Right atrium auricular region (tissue), 2 donors: Measurements from ENCODE around the gene GAK. TPM values are rescaled to one million over a fixed set of nuclear protein-coding genes. Genes with fewer than 3 reads are reported as not detected.

Source experiments
- DNase-seq: peaks from one replicate; pipeline ENCODE4 v3.0.0-alpha.2; 2019; ENCODE audit warnings: low spot score
- H3K27ac ChIP-seq, 2 donors: fragments of 200-600 bp; sonication (generic); 1 replicate in 1 of 2; 2 replicates in 1 of 2; pipeline ENCODE4 v1.5.1; 2016 to 2019
- H3K27me3 ChIP-seq, 2 donors: fragments of 200-600 bp; sonication (generic); one replicate each; pipeline versions ENCODE4 v1.5.1 to v1.6.0; 2017 to 2019
- H3K36me3 ChIP-seq: fragments of 200-600 bp; sonication (generic); one replicate; pipeline ENCODE4 v1.5.1; 2016
- H3K4me1 ChIP-seq, 2 donors: fragments of 200-600 bp; sonication (generic); one replicate each; pipeline versions ENCODE4 v1.5.1 to v1.6.0; 2017 to 2019
- H3K4me3 ChIP-seq, 2 donors: fragments of 200-600 bp; sonication (generic); 1 replicate in 1 of 2; 2 replicates in 1 of 2; pipeline ENCODE4 v1.5.1; 2017 to 2019; ENCODE audit warnings: mild to moderate bottlenecking in 1 of 2, moderate library complexity in 1 of 2
- H3K9me3 ChIP-seq, 2 donors: fragments of 200-600 bp; sonication (generic); one replicate each; pipeline ENCODE4 v1.5.1; 2019
- CTCF ChIP-seq, 2 donors: fragments of 200-600 bp; sonication (generic); IDR thresholded peaks; one replicate each; pipeline ENCODE4 v1.5.1; 2019; ENCODE audit warnings: antibody characterized with exemption in 2 of 2
- total RNA-seq, 2 donors: library from RNA; depleted of rRNA; stranded (reverse); fragments of >200 nt; gene quantifications; one replicate each; pipeline ENCODE4 v1.1.0, GENCODE V29; 2016

GAK gene
- total RNA-seq, 2 donors from 2014 or later: 27.8 to 52.2 TPM

- H3K27me3 ChIP-seq: no peaks in the 10 kb centered on the region
- no peaks in the 10 kb centered on the region for H3K9me3 ChIP-seq
- no peak for TF ChIP-seq CTCF (IDR thresholded peaks at IDR 0.05)
- H3K4me1 ChIP-seq: no peaks in the 10 kb centered on the region
- H3K4me3 ChIP-seq: no peak overlapping the region
- H3K36me3 ChIP-seq: peaks cover 8% of the 10 kb centered on the region
- no peak overlapping the region for H3K27ac ChIP-seq
- DNase-seq: no peak
Observed at GRCh38 chr4:955161-955921, 23.2 kb upstream of the GAK start.

DNA sequence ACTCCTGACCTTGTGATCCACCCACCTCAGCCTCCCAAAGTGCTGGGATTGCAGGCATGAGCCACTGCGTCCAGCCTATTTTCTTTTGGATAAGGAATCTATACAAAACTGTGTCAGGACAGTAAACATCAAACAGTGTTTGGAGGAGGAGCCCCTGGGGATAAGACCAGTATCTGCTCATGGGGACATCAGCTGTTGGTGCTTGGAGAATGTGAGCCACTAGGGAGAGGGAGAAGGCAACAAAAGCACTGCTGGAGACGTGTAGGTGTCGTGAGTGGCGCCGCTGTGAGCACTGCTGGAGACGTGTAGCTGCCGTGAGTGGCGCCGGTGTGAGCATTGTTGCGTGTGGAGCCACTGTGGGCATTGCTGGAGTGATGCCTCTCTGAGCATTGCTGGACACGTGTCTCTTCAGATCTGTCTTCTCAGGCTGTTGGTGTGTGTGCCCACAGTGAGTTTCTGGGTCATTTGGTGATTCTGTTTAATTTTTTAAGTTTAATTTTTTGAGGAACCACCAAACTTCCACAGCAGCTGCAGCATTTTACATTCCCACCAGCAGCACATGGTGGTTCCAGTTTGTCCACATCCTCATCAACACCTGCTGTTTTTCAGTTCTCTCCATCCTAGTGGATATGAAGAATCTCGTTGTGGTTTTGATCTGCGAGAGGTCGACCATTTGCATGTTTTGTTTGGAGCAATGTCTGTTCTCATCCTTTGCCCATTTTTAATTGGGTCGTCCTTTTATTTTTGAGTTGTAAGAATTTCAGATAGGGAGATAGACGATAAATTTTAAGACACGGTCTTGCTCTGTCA lies 22.3 kb upstream of the GAK start:
- Histone ChIP-seq H3K4me3 (no peak overlapping the region), H3K27me3 (no peaks in the 10 kb centered on the region), H3K9me3 (no peaks in the 10 kb centered on the region), H3K4me1 (no peaks in the 10 kb centered on the region), H3K27ac (no peak overlapping the region), H3K36me3 (peaks cover 8% of the 10 kb centered on the region)
- DNase-seq: no peak
- TF ChIP-seq CTCF (IDR thresholded peaks at IDR 0.05): no peak

DNA sequence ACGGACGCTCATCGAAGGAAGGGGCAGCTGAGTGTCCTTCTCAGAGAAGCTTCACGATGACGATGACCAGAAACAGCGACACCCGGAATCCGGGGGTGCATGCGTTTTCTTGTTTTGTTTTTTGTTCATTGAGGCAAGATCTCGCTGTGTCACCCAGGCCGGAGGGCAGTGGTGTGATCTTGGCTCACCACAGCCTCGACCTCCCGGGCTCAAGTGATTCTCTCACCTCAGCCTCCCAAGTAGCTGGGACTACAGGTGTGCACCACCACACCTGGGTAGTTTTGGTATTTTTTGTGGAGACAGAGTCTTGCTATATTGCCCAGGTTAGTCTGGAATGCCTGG lies 21.4 kb upstream of the GAK start:
- no peak overlapping the region for H3K4me3 ChIP-seq
- no peak for TF ChIP-seq CTCF (IDR thresholded peaks at IDR 0.05)
- no peak for DNase-seq
- no peaks in the 10 kb centered on the region for H3K4me1 ChIP-seq
- H3K27me3 ChIP-seq: no peaks in the 10 kb centered on the region
- H3K9me3 ChIP-seq: no peaks in the 10 kb centered on the region
- H3K27ac ChIP-seq: no peak overlapping the region
- H3K36me3 ChIP-seq: peaks cover 8% of the 10 kb centered on the region

DNA sequence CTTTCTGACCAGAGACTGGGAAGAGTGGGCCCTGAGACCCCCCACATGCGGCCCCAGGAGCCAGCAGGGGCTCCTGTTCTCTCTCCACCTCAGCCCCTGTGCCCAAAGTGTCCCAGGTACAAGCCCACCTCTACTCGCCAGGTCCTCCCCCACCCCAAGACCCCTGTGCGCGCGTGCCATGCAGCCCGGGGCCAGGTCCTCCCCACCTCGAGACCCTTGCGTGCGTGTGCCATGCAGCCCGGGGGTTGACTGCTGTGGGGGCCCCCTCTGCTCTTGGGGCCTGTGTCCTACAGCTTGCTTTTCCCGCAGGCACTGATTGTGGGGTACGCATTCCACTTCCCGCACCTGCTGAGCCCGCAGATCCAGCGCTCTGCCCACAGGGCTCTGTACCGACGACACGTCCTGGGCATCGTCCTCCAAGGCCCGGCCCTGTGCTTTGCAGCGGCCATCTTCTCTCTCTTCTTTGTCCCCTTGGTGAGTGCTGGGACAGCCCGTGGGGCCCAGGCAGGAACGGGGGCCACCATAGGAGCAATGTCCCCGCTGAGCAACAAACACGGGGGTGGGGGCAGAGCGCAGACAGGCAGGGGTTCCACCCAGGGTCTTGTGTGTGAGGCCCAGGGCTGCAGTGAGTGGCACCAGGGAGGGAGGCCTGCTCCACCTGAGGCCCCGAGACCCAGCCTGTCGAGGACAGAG lies 20.9 kb upstream of the GAK start:
- DNase-seq: no peak
- Histone ChIP-seq H3K36me3 (peaks cover 8% of the 10 kb centered on the region), H3K27ac (no peak overlapping the region), H3K4me3 (no peak overlapping the region), H3K4me1 (peaks cover 0 to 4% of the 10 kb centered on the region in 2 donors), H3K27me3 (no peaks in the 10 kb centered on the region), H3K9me3 (no peaks in the 10 kb centered on the region)
- no peak for TF ChIP-seq CTCF (IDR thresholded peaks at IDR 0.05)

- no peak overlapping the region for H3K4me3 ChIP-seq
- H3K9me3 ChIP-seq: no peaks in the 10 kb centered on the region
- no peaks in the 10 kb centered on the region for H3K27me3 ChIP-seq
- no peak for DNase-seq
- no peak overlapping the region for H3K27ac ChIP-seq
- peaks cover 0 to 4% of the 10 kb centered on the region in 2 donors for H3K4me1 ChIP-seq
- H3K36me3 ChIP-seq: peaks cover 8% of the 10 kb centered on the region
- TF ChIP-seq CTCF (IDR thresholded peaks at IDR 0.05): no peak
Observed at GRCh38 chr4:951594-952468, 19.7 kb upstream of the GAK start.
